SKM-1 (cell line): ENCODE measurements around the gene SHANK1.

Experiments
- DNase-seq: peaks from one replicate; lab custom pipeline; 2025; ENCODE audit not compliant: unreplicated experiment; lab: John Stamatoyannopoulos, UW

The SHANK1 gene

DNA sequence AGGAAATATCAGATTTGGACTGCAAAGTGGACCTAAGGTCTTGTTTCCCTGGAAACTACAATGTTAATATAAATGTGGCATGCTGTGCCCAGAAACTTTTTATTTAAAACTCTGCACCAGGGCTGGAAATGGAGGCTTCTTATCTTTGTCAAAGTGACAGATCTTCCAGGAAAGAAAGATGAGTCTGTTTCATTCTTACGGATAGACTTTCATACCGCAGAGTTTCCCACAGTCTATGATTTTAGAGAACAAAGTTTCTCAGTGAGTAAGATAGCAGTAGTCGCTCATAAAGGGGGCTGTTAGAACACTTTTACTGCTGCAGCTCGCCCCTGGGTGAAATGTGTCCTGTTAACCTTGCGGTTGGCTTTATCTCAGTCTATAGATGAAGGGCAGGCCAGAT is 10.3 kb upstream of the SHANK1 start:
- no peak for DNase-seq

DNA sequence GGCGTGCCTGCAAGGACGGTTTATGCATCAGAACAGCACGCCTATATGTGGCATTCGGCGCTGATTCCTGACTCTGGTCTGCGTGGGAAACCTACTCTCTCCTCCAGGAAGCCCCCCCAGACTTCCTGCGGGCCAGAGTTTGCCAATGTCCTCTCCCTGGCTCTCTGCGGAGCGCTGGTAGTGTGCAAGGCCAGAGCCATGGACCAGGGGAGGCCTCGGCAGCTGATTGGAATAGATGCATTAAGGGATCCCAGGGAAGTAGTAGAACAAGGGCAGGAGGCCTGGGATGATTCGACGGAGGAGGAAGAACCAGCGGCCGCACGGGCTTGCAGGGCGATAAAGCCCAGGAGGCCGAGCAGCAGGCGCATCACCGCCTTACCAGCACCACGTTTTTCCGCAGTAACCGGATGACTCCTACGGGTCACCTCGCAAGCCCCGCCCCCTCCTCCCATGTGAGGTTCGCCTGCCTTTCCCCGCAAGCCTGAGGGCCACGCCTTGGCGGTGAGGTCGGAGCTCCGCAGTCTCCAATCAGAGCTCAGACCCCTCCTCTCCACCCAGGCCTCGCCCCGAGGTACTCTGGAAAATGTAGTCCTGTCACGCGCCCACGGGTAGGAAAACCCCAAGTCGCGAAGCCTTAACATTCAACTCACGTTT is 8.6 kb upstream of the SHANK1 start:
- no peak for DNase-seq

DNA sequence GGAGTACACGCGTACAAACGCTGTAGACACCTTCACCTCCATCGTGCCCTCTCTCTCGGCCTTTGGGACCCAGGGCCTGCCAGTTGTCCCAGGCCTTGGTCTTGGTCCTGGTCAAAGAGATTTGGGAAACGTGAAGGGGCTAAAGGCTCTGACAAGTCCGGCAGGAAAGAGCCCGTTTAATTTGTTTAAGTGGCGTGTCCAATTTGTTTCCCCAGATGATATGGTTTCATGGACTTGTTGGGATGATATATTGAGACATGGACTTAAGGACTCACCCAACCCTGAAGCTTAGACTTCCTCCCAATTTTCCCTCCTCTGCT is 6.3 kb upstream of the SHANK1 start:
- DNase-seq, result no peak

DNA sequence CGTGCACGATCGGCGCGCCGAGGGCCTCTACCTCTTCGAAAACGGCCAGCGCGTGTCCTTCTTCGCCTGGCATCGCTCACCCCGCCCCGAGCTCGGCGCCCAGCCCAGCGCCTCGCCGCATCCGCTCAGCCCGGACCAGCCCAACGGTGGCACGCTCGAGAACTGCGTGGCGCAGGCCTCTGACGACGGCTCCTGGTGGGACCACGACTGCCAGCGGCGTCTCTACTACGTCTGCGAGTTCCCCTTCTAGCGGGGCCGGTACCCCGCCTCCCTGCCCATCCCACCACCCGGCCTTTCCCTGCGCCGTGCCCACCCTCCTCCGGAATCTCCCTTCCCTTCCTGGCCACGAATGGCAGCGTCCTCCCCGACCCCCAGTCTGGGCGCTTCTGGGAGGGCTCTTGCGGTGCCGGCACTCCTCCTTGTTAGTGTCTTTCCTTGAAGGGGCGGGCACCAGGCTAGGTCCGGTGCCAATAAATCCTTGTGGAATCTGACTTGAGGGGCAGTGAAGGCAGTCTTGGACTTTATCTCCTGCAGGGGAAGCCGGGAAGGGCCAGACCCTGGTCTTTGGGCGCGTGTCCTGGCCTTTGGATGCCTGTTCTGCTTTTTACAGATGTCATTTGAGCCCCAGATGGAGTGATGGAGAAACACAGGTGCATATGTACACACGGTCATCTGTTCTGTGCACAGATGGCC is 5.8 kb upstream of the SHANK1 start:
- DNase-seq, result no peak

DNA sequence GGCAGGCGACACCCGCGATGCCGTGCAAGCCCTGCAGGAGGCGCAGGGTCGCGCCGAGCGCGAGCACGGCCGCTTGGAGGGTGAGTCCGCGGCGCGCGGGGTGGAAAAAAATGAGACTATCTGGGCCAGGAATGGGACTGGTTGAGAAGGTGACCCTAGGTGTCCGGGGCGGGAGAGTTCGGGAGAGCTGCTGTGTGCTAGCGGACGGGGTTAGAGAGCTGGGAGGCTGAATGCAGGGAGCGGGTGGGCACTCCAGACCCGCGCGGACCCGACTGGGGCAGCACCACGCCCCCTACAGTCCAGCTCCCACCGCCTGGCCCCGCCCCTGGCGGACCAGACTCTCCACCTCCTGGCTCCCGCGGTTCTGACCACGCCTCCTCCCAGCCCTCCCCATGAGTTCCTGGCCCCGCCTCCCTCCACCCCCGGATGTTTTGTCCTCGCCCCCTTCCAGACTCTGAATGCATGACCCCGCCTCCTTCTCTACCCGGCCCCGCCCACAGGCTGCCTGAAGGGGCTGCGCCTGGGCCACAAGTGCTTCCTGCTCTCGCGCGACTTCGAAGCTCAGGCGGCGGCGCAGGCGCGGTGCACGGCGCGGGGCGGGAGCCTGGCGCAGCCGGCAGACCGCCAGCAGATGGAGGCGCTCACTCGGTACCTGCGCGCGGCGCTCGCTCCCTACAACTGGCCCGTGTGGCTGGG is 5.1 kb upstream of the SHANK1 start:
- peak; percentile 88 for DNase-seq

DNA sequence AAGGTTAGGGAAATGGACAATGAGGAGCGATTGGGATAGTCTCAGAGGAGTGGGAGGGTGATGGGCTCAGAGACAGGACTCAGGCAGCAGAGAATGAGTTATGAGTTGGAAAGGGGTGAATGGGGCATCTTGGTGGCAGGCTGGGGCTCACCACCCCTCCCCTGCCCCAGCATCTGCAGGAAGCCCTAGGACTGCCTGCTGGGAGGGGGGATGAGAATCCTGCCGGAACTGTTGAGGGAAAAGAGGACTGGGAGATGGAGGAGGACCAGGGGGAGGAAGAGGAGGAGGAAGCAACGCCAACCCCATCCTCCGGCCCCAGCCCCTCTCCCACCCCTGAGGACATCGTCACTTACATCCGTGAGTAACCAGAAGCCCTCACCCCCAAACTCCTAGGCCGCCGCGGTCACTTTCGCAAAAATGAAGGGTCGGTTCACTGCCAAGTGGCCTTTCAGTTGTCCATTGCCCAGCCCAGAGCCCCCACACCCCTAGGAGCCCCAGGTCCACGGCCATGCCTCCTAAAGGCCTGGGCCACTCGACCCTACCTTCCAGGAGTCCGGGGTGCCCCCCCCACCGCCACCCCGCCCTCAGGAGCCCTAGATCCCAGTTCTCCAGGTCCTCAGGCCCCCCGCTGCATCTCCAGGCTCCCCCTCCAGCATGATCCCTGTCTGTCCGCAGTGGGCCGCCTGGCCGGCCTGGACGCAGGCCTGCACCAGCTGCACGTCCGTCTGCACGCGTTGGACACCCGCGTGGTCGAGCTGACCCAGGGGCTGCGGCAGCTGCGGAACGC is 4.3 kb upstream of the SHANK1 start:
- DNase-seq, result no peak

DNA sequence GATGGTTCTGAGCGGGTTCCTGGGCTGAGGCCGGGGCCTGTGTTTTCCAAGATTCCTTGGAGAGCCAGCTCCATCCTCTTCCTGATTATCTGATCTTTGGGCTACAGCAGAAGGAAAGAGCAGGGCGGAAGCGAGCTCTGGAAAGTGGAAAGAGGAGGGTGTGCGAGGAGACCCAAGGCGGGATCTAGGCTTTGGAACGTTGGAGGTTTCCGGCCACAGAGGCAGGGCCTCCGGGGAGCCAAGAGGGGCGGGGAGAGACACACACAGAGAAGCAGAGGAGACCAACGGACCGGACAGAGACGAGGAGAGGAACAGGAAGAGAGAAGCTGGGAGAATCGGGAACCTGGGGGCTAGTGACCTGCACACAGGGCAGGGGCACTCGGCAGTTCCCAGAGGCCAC is 3.5 kb upstream of the SHANK1 start, which contains the start of gene CLEC11A:
Gene CLEC11A (plus strand): TSS at position 296 of the 400 bp plus-strand sequence. CDS start 162 bp downstream, outside the sequence.
- peak; percentile 63 for DNase-seq

DNA sequence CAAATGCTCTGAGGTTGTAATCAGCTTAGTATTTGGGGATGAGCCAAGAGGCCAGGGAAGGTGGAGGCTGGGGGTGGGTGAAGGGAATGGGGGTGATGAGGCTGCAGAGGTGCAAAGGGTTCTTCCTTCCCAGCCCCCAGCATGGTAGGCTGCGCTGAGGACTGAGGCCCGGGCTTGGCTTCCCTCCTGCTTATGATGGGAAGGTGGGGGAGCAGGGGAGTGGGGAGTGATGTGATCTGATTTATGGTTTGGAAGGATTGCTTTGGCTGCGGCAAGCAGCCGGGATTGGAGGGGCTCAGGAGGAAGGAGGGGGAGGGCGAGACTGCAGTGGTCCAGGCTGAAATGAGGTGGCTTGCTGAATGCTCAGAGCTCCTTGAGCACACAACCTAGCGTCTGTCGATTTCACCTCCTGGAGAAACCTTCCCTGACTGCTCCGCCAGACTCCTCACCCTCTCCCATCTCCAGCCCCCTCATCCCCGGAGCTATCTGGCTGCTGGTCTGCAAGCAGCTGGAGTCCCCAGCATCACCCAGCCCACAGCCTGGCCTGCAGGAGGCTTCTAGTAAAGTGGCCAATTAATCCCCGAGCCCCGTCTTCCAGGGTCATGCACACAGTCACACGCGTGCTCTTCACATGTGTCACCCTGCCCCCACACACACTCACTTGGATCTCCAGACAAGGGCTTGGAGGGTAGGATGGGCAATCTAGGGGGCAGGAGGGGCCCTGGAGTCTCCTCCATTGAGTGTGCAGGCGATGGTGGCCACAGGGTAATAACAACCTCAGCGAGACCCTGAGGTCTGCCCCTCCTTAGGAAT is 2.8 kb upstream of the SHANK1 start:
- DNase-seq, result no peak

DNA sequence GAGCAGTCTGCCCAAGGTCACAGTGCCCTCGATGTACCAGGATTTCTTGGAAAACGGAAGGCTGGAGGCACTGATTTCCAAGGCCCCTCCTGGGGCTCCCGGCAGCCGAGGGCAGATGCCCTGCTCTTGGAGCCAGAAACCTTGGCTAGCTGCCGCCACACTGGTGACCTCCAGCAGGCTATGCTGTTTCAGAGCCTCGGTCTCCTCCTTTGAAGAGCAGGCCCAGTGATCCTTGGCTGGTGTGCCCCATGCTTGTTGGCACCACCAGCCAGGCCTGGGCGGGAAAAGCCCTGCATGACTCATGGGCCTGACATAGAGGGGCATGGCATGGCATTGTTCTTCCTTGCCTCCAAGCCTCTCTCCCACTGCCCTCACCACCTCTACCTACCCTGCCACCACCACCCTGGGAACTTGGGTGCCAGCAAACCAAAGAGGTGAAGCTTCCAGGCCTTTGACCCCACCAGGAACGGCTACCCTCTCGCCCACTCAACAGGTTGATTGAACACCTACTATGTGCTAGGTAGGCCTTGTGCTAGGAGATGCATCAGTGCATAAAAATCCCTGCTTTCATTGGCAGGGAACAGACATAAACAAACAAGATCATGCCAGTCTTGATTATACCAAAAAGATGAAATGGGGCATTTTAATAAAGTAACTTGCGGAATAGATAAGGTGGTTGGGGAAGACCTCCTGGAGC is 2.0 kb upstream of the SHANK1 start:
- DNase-seq, result no peak

DNA sequence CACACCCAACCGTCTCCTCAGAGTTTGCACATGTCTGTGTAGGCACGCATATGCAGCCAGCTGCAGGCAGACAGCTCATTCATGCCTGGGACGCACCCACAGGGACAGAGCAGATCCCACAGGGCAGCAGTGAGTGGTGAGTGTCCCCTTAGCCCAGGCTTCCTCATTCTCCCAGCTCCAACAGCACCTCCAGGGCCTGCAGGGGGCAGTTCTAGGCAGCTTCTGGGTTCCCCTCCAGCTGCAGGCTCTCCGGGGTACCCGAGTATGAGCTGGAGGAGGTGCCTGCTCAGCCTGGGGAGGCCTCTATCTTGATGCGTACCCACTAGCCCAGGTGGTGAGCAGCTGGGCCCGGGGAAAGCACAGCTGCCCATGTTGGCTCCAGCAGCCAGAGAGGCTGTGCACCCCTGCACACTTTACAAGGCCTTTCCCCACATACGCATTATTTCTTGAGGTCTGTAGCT is 1.3 kb upstream of the SHANK1 start:
- DNase-seq, result no peak

DNA sequence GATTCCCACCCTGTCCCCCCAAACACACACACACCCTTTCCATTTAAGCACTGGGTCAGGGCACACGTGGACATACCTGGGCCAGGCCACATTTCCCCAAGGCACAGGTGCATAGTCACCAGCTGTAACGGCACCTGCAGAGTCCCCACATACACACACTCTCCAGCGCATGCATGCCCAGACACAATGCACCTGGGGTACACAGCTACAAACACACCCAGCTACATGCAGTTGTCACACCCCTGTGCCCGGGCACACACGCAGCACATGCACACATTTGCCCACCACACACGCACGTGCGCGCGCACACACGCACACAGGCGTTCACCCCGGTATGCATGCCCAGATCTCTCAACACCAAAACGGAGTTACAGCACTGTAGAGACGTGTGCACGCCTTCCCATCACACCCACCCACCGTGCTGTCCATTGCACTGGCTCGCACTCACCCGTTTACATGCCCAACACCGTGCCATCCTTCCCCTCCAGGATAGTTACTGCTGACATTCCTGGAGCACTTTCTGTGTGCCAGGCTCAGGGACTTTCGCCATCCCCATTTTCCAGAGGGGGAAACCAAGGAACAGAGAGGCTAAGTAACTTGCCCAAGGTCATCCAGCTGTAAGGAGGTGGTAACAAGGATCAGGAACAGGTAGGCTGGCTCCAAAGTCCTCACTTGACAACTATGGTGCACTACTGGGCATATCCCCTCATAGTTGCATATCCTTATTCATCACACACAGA is 749 bp upstream of the SHANK1 start:
- no peak for DNase-seq

DNA sequence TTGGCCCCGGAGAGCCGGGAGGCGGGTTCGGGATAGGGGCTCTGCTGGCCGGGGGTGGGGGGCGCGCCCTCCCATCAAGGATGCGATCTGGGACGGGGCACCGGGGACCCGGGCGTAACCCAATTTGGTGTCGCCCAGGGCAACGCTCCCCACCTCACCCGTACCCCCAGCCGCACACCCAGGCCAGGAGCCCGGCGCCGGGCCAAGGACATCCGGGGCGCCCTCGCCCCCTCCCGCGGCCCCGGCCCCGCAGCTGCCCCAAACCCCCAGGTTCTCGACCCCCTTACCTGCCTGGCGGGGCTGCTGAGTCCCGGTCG is 525 bp downstream of the SHANK1 start:
- DNase-seq, result no peak

DNA sequence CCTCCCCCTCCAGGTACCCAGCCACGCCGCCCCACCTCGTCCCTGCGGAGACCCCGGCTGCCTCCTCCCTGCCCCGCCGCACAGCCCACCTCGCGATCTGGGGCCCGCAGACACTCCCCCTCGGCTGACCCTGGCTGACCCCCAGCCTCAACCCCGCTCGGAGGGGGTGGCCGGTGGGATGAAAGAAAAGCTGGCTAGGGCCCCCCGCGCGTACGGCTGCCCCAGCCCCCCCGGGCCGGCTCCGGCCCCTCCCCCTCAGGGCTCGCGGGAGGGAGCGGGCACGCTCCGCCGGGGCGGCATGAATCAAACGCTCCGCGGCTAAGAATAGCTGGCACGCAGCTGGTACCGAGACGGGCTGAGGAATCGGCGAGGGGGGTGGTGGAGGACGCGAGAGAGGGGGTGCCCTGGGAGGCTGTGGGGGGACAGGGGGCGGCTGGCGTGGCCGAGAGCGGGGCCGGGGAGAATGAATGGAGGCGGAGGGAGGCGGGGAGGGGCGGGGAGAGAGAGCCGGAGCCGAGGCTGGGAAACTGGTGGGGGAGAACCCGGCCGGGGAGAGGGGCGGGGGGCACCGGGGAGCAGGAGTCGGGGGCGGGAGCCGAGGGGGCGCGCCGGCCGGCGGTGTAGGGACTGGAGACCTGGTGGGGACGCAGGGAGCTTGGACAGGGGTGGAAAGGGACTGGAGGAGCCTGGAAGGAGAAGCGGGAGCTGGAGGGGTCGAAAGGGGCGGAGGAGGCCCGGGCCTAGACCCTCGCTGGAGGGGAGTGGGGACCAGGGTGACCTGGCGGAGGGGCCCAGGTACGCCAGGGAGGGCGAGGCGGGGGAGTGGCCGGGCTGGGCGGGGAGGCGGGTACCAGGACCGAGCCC is 1.1 kb downstream of the SHANK1 start:
- DNase-seq, result no peak

DNA sequence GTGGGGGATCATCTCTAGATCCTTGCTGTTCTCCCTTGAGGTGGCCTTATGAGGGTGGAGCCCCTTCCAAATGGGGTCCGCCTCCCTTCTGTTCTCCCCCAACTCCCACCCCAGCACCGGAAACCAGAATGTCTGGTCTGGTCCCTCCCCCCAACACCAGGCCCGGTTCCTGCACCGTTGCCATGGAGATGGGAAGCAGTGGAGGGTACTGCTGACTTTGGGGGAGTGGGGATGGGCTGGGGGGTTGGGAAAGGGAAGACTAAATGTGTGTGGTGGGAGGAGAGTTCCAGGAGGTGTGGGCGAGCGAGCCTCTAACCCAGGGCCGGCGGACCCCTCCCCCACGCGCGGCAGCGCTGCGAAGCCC is 1.7 kb downstream of the SHANK1 start:
- DNase-seq, result no peak

DNA sequence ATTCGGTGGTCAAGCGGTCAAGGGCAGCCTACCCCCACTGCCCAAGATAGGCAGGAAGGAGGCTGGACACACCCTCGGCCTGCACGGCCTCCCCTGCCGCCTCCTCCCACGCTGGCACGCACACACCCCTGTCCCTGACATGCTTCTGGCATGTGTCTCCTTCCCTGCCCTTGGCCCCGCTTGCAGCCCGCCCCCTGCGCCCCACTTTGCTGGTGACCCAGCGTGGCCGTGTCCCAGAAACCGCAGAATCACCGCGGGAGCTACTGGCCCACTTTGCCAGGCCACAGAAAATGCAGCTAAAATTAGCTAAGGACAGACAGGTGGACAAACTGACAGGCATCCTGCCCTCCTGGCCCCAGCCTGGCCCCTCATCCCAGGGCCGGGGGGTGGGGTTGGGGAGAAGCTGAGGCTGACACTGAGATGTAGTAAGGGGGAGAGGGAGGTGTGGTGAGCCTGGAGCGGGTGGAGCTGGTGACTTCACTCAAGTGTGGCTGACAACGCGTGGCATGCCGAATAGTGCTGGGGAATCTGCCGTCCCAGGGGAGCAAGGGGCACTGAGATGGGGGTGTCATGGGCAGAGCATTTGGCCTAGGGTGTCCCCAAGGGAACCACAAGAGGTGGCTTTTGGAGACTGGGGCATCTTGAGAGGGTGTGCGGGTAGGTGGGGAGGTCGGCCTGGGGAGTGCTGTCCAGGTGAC is 2.4 kb downstream of the SHANK1 start:
- DNase-seq, result no peak

DNA sequence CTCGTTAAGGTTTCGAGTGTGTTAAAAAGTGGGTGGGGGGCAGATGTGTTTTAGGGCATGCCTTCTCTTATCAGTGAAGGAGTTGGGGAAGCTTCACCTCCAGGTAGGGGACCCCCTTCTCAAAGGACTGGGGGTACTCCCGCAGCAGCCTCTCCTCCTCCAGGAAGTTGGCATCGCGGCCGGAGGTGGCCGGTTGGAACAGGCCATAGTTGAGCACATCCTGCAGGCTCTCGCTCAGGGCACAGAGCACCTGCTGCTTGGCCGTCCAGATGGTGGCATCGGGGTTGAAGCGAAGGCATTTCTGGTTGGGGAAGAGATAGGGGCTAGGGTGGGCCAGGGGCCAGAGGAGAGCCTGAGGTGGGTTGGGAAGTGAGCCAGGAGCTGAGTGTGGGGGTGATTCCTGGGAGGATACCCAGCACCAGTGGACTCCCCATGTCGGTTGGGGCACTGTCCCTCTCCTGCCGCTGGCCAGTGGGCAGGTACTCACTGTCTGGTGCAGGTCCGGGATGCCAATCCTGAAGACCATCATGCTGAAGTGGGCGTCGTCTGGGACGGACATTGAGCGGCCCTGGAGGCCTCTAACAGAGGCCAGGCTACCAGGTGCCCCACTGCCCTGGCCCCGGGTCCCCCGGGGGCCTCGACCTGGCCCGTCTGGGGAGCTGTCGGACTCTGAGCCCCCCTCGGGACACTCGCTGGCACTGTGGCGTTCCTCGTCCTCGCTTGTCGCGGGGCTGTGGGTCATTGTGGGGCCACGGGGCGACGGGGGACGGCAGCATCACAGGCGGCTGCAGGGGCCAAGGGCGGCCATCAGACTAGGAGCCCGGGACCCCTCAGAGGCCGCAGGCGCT is 3.2 kb downstream of the SHANK1 start:
- no peak for DNase-seq

DNA sequence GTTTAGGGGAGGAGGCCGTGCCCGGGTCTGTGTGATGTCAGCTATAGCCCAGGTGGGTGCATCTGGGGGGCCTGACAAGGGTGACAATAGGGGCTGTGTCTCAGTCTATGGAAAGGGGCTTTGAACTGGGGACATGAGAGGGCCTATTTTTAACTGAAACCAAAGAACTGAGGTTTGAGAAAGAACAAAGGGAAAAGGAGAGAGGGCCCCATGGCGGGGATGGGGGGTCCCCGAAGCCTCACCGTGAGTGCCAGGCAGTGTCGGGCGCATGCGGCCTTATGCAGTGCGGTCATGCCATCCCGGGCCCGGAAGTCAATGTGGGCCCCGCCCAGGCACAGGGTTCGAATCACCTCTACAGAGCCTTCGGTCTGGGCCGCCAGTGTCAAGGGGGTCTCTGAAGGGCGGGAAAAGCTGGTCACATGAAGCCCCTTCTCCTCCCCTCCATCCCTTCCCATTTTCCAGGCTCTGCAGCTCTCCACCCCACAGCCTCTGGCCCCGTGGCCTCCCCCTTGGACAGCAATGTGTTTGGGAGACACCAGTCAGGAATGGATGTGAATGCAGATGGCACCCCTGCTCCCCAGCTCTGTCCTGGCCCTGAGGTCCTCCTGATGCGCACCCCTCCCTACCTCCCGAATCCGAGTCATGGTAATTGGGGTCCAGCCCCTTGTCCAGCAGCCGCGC is 5.9 kb downstream of the SHANK1 start:
- DNase-seq, result no peak
